GM11168 (cell line): ENCODE results near the gene ADCY5.

ENCODE experiments used
- in situ Hi-C: fragments of 300-500 bp; cut with MboI; formaldehyde crosslinking; loops from one replicate; pipeline ENCODE4 v1.12.0; 2022; ENCODE audit warnings: low sequenced_read_pairs; ENCODE audit not compliant: unreplicated experiment

The ADCY5 gene

GRCh38 chr3:123374016-123374415 is 74.9 kb downstream of the ADCY5 start:
- in situ Hi-C loops: no loop called here

GRCh38 chr3:123373474-123373987 is 75.4 kb downstream of the ADCY5 start:
- in situ Hi-C loops: no loop called here

DNA sequence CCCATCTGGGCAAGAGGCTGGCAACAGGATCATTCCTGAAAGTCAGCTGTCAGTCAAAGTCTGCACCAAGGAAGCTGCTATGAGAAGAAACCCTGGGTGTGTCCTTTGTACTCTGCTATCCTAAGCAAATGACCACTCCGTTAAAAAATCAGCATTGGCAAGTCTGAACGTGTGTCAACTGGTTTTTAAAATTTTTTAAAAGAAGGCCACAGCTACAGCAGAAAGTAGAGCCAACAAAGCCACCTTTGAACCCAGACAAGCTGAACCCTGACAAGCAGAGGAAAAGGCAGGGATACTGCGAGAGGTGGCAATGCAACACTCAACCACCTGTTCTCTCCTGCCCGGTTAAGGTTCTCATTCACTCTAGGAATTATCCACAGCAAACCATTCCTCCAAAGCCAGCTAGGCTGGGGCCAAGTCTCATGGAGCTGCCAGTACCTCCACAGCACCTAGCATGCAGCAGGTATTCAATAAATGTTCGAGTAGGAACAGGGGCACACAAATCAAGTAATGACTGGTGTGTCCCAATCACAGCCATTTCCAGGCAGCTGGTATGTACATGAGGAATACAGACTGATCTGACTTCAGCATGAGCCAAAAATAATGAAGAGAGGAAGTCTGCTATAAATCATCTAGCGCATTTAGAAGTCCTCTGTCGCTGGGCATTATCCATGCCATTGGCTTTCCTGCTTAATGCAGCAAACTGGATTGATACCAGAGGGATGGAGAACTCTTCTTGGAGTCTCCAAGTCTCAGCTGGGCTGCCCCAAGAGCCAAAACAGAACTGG is 76.0 kb downstream of the ADCY5 start:
- in situ Hi-C loops: no loop called here

GRCh38 chr3:123371859-123372685 is 76.8 kb downstream of the ADCY5 start:
- in situ Hi-C loops: no loop called here

GRCh38 chr3:123371426-123371825 is 77.5 kb downstream of the ADCY5 start:
- in situ Hi-C loops: no loop called here

GRCh38 chr3:123370819-123371218 is 78.1 kb downstream of the ADCY5 start:
- in situ Hi-C loops: no loop called here

- in situ Hi-C loops: no loop called here
Observed at GRCh38 chr3:123369085-123369484, 79.8 kb downstream of the ADCY5 start.

DNA sequence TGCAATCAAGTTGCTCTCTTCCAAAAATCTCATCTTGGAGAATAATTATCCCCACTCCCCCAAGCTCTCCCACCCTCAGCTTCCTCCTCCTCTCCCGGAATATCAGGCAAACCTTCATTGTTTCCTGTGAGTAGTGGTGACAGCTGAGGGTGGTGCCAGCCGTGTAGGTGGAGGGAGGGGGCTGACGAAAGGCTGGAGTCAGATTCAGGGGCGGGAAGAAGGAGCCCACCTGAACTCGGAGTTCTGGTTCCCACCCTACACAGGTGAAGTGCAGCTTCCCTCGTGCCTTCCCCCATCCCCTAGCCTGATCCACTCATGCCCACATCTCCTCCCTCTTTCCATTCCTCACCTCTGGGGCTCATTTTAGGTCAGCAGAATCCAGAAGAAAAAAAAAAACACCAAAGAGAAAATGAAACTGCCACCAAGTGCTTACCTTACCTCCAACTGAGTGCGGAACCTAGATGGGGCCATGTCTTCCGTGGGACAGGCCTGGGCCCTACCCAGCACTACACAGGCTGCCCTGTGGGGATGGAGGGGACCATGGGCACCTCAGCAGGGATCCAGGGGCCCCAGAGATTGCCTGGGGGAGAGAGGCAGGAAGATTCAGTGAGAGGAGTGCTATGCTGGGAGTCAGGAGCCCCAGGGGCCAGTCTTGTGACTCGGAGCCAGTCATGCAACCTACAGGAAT is 81.3 kb downstream of the ADCY5 start:
- in situ Hi-C loops: no loop called here

GRCh38 chr3:123365450-123366143 is 83.3 kb downstream of the ADCY5 start:
- in situ Hi-C loops: no loop called here

- in situ Hi-C loops: no loop called here
Observed at GRCh38 chr3:123361071-123361470, 87.8 kb downstream of the ADCY5 start.

DNA sequence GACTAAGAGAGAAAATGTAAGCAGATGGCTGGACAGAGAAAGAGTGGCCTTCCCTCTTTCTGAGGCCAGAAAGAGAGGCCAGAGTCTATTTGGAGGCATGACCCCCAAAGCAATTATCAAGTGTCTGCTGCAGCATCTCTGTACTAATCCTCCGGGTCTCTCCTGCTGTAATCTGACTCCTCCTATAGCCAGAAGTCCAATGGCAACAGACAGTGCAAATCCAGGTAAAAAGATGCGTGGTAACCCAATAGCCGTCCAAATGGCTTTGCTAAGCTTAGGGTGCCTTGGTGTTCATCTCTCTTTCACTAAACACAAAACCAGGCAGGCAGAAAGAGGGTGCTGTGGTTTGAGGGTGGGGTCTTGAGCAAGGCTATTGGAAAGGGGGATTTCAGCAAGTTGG is 91.6 kb downstream of the ADCY5 start:
- in situ Hi-C loops: no loop called here

DNA sequence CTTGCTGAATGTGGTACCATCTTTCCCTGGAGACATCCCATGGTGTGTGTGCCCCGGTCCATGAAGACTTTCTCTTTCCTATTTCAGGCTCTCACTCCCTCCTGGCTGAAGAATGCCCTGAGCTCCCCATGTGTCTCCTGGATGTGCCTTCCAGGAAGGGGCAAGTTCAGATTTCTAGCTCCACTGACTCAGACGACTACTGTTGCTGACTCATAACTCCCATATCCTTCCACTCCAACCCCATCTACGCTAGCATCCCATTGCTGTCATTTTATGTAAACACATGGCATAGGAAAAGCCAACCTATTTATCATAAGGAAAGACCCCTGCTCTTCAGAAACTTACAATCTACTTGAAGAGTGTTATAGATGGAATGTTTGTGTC is 95.0 kb downstream of the ADCY5 start:
- in situ Hi-C loops: no loop called here

DNA sequence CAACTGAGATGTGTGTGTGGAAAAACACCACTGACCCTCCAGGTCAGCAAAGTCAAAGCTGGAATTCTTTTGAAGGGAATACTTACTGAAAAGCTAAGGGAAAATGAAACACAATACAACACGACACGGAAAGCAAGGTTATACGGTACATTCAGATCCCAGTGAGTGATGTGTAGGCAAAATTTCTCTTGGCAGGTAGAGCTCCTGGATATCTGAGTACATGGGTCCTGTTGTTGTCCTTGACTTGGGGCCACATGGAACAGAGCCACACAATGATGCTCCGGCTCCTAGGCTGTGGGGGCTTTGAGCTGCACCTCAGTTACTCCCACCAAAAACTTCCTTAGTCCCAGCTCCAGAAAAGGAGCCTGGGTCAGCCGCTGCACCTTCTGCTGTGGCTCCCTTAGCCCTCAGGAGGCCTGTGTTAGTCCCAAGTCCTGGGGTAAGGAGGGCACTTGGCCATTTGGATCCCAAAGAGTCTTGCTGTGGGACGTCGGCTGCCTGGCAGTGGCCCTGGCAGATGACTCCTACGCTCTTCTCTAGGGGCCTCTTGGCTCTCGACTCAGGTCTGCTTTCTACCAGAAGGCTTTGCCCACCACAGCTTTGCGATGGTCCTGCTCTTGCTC is 95.6 kb downstream of the ADCY5 start:
- in situ Hi-C loops: no loop called here

DNA sequence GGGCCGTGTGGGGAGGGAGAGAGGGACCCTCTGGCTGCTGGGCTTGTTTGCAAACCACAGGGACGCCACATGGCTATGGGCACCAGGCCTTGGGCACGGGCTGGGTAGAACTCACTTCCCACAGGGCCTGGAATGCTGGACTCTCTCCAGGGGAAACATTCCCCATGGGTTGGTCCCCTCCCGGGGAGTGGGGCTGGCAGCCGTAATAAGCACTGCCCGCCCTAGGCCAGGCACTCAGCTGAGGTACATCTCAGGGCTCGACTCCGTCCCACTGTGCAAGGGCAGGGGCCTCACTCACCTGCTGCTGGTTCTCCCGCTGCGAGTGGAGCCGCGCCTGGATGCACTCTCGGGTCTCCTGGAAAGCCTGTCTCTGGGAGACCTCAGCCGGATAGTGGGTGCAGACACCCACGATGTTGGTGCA is 96.7 kb downstream of the ADCY5 start:
- in situ Hi-C loops: no loop called here

GRCh38 chr3:123351501-123351900 is 97.4 kb downstream of the ADCY5 start:
- in situ Hi-C loops: no loop called here

DNA sequence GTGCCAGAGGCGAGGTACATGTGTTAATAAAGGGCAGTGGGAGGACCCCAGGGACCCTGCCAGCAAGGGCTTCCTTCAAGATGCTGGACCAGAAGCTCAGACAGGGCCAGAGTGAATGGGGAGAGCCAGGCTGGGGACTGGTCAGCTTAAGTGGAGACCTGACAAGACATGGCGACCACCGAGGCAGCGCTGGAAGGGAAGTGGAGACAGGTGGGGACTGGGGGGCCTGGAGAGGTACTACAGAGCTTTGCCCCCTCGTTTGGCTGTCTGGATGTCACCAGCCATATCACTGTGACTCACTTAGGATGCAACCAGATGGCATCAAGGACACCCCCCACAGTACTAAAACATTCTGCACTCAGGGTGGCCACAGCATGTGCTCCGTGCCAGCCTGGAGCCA is 97.9 kb downstream of the ADCY5 start:
- in situ Hi-C loops: no loop called here

DNA sequence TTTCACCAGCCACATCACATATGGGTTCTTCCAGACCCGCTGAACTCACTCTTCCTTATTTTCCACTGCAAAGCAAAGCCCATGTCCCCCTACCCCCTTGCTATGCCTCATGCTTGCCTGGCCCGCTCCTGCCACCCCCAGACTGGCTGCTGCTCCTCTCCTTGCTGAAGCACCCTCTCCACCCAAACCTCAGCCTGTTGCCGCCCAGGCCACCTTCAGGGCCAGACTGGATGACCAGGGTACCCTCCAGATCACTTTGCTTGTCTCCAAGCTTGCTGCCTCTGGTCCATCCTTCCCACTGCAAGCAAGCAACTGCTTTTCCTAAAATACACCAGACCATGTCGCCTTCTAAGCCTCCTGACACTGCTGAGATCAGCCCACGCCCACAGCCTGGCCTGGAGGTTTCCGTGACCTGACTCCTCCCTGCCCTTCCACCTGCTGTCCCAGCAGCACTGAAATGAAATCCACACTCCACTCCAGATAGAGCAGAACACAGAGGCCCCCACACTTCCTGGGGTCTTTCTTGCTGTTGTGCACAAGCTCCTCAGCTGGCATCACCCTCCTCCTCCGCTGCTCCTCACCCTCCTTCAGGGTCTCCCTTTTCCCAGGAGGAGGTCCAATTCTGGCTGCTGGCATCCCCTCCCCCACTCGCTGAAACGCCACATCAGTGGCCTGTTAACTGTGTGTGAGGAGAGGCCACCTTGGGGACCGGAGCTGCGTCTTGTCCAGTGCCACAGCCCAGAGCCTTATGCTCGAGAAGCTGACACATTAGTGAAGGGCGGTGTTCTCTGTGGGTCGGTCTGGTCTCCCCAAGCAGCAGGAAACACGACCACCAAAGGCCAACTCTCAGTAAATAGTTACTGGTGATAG is 99.1 kb downstream of the ADCY5 start:
- in situ Hi-C loops: no loop called here

- in situ Hi-C loops: no loop called here
Observed at GRCh38 chr3:123349201-123349535, 99.7 kb downstream of the ADCY5 start.
